Medulla oblongata (tissue), 1 donor: ENCODE data around the gene CD109.
A peak's percentile ranks its signal among the peaks of the same experiment; 100 is the strongest.

Experiments used
- DNase-seq: peaks from one replicate; pipeline ENCODE4 v3.0.0-alpha.2; 2015; ENCODE audit errors: extremely low spot score

CD109 gene

GRCh38 chr6:73727114-73727513 is 31.1 kb downstream of the CD109 start:
- no peak for DNase-seq

- DNase-seq: no peak
Observed at GRCh38 chr6:73728548-73729205, 32.7 kb downstream of the CD109 start.

- no peak for DNase-seq
Observed at GRCh38 chr6:73731285-73731684, 35.3 kb downstream of the CD109 start.

DNA sequence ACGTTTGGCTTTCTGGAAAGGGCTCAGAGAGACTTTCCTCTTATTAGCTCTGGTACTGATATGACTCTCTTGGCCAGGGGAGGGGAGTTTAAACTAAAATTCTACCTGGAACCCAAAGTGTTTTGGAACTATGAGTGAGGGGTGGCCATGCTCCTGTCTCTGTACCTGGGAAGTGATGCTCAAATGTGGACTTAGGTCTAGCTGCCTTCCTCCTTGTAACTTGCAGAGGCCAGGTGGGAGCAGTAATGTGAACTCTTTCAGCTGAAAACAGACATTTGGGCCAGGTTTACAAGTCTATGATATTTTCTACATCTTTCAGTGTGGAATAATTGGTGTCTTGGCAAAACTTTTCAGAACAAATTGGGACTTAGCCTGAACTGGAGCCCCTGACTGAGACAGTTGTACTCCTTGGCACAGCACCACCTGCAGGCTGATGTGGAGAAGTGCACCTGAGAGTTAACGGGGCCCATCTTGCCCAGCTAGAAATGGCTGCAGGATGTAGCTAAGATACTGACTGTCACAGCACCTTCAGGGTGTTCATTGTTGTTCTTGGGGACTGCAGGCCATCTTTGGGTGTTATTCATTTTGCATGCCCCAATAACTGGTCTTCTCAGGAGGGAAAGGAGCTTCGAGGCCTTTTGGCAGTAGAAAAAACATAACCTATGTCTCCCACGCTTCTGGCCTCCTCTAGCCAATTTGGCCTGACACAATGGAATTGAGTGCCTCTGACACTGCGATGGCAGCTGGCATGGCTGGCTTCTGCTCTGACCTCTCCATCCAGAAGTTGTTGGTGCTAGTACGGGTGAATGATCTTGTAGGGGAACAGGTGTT is 37.1 kb downstream of the CD109 start:
- DNase-seq: peak; percentile 87

- DNase-seq: no peak
Observed at GRCh38 chr6:73733791-73734190, 37.8 kb downstream of the CD109 start.

- DNase-seq: no peak
Observed at GRCh38 chr6:73734832-73735453, 38.9 kb downstream of the CD109 start.

DNA sequence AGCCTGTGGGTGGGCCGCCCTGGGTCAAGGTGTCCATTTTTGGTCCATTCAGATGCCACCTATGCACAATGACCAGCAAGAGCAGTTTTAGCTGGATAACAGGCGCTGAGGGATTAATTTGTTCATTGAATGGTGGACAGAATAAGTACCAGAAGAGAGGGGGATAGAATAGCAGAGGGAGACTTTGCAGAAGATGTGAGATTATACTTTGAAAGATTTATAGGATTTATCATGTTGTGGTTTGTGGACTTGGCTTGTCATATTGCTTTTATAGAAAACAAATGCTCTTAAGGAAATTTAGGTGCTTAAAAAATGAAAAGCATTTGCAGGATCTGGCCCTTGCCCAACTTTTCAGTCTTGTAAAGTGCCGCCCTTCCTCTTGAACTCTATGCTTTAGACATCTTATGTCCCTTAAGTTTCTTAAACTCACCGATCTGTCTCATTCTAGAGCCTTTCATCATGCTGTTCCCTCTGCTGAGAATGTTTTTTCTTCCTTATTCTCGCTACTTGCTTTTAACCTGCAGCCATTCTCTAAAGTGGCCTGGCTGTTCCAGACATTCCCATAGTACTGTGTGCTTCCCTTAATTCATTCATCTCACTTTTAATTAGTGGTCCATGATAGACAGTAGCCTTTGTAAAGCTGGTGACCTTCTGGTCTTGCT is 42.5 kb downstream of the CD109 start:
- no peak for DNase-seq

DNA sequence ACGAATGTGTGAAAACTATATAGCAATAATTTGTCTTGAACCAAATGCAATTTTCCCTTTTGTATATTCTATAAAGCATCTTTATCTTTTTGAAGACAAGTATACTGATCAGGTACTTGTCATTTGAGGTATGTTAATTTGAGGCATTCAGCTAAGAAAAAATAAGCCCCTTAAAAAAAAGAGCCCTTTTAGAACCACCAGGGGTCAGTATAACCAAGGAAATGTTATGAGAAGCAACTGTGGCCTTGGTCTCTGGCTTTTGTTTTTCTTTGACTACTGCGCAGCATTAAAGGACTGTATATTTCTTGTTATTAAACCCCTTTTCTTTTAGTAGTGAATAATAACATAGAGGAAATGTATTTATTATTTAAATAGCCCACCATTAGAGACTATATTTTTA is 43.1 kb downstream of the CD109 start:
- peak; percentile 85 for DNase-seq

DNA sequence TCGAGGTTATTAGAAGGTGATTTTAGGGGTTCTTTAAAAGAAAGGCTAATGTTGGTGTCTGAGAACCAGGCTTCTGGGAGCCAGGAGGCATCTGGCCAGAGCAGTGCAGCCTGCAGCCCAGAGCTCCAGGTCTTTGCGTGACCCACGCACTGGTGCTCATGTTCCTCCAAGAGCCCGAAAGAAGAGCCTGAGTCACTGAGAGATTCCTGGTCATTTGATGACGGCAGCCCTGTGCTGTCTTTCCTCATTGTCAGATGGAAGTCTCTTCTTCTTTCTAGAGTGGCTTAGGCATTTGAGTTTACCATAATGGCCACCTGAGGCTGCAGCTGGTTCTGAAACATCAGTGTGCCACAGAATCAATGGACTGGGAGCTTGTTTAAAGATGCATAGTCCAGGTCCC is 46.4 kb downstream of the CD109 start:
- DNase-seq: no peak

DNA sequence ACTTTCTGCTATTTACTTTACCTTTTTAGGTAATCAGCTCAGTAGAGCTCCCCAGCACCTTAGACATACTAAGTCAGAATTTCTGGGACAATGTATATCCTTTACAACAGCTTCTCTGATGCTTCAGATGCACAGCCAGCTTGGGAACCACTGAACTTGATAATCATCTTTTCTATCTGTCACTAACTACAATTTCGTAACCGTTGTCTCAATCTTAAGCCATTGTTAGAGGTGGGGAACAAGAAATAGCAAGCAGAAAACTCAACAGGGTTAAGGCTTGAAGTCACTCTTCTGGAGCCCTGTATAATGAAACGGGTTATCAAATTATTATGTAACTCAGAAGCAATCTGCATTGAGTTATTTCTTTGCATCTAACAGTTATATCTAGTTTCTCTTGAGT is 47.1 kb downstream of the CD109 start:
- DNase-seq: no peak

GRCh38 chr6:73743556-73743955 is 47.6 kb downstream of the CD109 start:
- no peak for DNase-seq

- no peak for DNase-seq
Observed at GRCh38 chr6:73746787-73747186, 50.8 kb downstream of the CD109 start.

DNA sequence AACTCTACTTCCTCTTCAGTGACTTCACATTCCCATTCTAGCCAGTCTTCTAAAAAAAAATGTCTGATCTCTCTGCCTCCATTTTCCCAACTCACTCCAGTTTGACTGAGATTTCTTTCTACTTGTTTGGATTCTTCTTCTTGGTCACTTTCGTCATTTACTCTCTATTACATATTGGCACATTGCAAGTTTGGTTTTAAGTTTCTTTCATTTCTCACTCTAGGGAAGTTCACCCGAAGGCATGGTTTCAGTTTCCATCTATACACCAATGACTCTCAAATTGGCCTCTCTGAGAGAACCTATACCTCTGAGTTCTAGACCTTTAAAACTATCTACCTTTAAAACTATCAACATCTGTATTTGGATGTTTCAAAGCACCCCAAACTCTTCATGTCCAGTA is 51.3 kb downstream of the CD109 start:
- DNase-seq: peak; percentile 14

GRCh38 chr6:73752943-73753342 is 56.9 kb downstream of the CD109 start:
- no peak for DNase-seq

DNA sequence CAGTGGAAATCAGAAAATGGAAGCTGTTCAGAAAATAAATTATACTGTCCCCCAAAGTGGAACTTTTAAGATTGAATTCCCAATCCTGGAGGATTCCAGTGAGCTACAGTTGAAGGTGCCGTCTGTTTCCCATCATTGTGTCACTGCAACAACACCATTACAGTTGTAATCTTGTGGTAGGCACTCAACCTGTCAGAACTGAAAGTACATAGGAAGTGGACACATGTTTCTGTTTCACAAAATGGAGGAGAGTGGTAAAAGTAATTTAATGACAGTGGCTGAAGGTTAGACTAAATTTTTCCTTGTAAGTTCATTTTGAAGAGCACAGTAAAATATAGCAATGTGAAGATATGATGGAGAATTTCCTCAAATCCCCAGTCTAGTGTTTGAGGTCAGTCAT is 70.0 kb downstream of the CD109 start:
- no peak for DNase-seq

DNA sequence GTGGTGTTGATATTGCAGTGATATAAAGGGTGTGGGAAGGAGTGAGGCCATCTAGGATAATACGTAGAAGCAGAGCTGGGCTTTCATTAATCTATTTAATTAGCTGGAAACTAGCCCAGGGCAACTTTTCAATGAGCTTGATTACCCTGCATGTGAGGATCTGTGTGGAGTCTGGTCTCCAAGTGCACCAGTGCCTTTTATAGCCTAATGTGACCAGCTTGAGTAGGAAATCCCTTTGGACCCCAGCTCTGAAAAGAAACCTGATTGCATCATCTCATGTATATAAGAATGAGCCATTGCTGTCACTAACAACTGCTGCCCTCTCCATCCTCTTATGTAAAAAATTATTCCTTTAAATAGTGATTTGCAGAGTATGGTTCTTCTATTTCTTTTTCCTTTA is 72.6 kb downstream of the CD109 start:
- no peak for DNase-seq

DNA sequence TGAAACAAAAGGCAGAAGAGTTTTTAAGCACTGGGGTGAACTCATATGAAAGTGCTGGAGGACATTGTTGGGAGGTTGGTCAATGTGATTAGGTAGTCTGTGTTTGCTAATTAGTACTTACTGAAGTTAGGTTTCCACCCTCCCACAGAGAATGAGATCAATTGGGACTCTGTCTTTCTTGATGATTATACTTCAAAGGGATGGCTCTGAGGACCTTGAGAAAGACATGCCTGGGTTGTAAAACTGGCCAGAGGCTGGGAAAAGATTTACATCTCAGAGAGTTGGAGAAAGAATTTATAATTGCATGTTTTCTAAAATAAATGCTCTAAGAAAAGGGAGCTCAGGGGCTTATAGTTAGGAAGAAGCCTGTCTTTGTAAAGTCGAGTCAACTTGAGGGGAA is 74.0 kb downstream of the CD109 start:
- DNase-seq: no peak

- DNase-seq: no peak
Observed at GRCh38 chr6:73774311-73774774, 78.3 kb downstream of the CD109 start.

DNA sequence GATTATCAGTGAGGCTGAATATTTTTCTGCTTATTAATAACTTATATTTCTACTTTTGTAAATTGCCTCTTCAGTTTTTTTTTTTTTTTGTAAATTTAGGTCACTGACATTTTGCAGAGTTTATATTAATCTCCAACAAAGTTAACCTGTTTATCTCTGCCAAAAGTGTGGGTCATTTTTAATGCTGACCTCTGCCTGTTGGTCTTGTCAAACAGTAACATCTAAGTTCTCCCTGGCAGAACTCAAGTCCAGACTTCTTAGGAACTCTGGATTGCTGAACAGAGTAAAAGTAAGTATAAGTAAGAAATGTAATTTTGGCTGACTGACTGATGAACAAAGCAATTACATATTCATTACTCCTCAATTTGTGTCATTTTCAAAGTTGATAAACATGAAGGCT is 83.9 kb downstream of the CD109 start:
- DNase-seq: no peak

DNA sequence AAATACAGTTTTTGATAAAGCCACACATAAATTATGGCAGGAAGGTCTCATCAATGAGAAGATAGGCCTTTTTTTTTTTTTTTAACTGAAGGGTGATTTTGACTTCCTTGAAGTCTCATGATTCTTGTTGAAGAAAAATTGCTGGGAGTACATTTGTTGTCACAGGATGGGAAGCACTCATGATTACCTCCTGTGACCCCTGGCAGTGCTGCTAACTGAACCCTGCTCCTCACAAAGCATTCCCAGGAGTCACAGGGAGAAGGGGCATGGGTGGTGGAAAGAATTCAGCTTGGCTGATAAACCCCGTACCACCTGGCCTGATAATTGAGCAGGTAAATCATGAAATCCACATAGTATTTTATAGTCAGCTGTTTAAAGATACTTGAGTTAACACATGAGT is 86.9 kb downstream of the CD109 start:
- no peak for DNase-seq

GRCh38 chr6:73784726-73785505 is 88.9 kb downstream of the CD109 start:
- DNase-seq: no peak

- no peak for DNase-seq
Observed at GRCh38 chr6:73790574-73790973, 94.6 kb downstream of the CD109 start.
